GM13976 (cell line): ENCODE measurements around the gene PARD3.

Experiments used
- DNase-seq: peaks from one replicate; pipeline ENCODE4 v3.0.0; 2012; ENCODE audit warnings: low spot score
- CTCF ChIP-seq: IDR thresholded peaks from 2 replicates; pipeline ENCODE4 v1.5.1; 2012; ENCODE audit warnings: borderline replicate concordance, mild to moderate bottlenecking; ENCODE audit not compliant: insufficient read depth; ENCODE audit errors: extremely low read depth, missing control alignments, control extremely low read depth
- in situ Hi-C: fragments of 300-500 bp; cut with MboI; formaldehyde crosslinking; loops from one replicate; pipeline ENCODE4 v1.12.0; 2022; ENCODE audit warnings: low sequenced_read_pairs, mixed read lengths, inconsistent platforms; ENCODE audit not compliant: unreplicated experiment

The PARD3 gene

GRCh38 chr10:34155812-34156211 lies 659.3 kb downstream of the PARD3 start:
- in situ Hi-C loops: no loop called here
- no peak for TF ChIP-seq CTCF
- DNase-seq: no peak

- TF ChIP-seq CTCF: no peak
- in situ Hi-C loops: no loop called here
- DNase-seq: no peak
These were observed 660.7 kb downstream of the PARD3 start for GRCh38 chr10:34154383-34154900.

DNA sequence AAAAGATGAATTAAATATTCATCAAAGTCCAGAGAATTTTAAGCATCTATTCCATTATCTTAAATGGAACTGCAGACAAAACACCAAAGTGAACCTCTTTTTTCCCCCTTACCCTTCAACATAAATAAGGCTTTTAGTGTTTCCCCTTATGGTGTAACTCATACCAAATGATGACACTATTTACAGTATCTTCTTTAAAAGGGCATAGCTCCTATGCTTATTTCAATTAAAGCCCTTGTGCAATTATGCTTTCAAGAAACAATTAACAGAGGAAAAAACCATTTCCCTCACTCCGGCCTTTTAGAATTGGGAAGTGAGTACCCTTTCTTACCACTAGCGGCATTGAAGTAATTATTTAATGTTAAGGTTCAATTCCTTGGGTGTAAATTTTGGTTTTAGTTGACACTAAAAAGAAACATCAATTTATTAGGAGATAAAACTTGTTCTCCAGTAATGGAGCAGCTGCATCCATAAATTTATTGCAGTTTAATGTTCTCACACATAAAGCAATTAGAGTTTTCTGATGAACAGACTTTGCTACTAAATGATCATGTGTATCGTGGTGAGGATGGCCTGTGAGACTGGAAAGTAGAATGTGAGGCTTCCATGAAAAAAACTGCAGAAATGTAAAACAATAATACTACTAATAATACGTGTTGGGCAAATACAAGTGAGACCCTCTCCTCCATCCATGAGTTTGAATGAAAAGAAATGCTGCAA lies 661.3 kb downstream of the PARD3 start:
- in situ Hi-C loops: no loop called here
- no peak for TF ChIP-seq CTCF
- no peak for DNase-seq

GRCh38 chr10:34152434-34152833 lies 662.7 kb downstream of the PARD3 start:
- in situ Hi-C loops: no loop called here
- no peak for DNase-seq
- no peak for TF ChIP-seq CTCF

DNA sequence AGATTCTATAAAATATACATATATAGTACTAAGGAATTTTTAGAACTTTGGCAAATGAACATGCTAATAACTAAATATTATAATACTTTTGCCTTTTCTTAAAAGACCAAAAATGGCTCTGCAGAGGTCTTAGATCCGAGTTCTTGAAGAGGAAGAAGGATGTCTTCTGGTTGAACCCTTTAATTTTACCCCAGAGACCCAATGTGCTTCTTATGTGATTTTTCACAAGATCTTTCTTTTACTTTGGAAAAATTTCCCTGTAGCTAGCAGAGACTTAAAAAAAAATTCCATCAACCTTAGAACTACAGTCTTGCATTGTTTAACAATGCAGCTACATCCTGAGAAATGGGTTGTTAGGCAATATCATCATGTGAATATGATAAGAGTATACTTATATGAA lies 663.2 kb downstream of the PARD3 start:
- no peak for DNase-seq
- in situ Hi-C loops: no loop called here
- TF ChIP-seq CTCF: no peak

GRCh38 chr10:34151481-34151880 lies 663.6 kb downstream of the PARD3 start:
- in situ Hi-C loops: no loop called here
- TF ChIP-seq CTCF: no peak
- no peak for DNase-seq
